B cell (primary cell): Measurements from ENCODE around the gene CTDSP2. TPM values are rescaled to one million over a fixed set of nuclear protein-coding genes. Genes with fewer than 3 reads are reported as not detected.

Experiments used
- ATAC-seq: fragments of 200-7000 bp; cut with Tn5 transposase; one replicate; pipeline ENCODE4 v1.10.0; 2021; ENCODE audit warnings: low read depth, mild to moderate bottlenecking, moderate number of reproducible peaks, moderate library complexity
- CTCF ChIA-PET: fragments of 350-600 bp; sonication (Branson Sonifier 250); formaldehyde crosslinking; loops from one replicate; lab custom pipeline; 2021; ENCODE audit warnings: antibody characterized with exemption, inconsistent platforms; lab: Charles Lee
- POLR2A ChIA-PET: fragments of 350-600 bp; sonication (Branson Sonifier 250); formaldehyde crosslinking; loops from one replicate; lab custom pipeline; 2021; ENCODE audit warnings: antibody characterized with exemption; lab: Charles Lee
- DNase-seq: peaks from one replicate; pipeline ENCODE4 v3.0.0; 2013
- H2AFZ ChIP-seq: 2 replicates; pipeline ENCODE4 v1.6.1; 2012; ENCODE audit warnings: mild to moderate bottlenecking, low read depth, low read length; ENCODE audit not compliant: insufficient read depth, poor library complexity, severe bottlenecking
- H3K27ac ChIP-seq, 2 donors: 1 replicate in 1 of 2; 2 replicates in 1 of 2; pipeline ENCODE4 v1.5.1; 2012 to 2013; ENCODE audit warnings: low read length in 2 of 2, mild to moderate bottlenecking in 2 of 2, moderate library complexity in 1 of 2
- H3K27me3 ChIP-seq, 4 experiments: fragments of 200-600 bp in 1 of 4; sonication (generic) in 1 of 4; replicated peaks in 1 of 4; 1 replicate in 2 of 4; 2 replicates in 2 of 4; pipeline versions ENCODE4 v1.6.1 to v1.7.0; 2013 to 2016; ENCODE audit warnings: low read length in 3 of 4, mild to moderate bottlenecking in 2 of 4, mixed read lengths in 1 of 4, moderate library complexity in 1 of 4; ENCODE audit not compliant: insufficient read depth in 4 of 4, control insufficient read depth in 3 of 4; ENCODE audit errors: control extremely low read depth in 1 of 4
- H3K36me3 ChIP-seq, 2 experiments: replicated peaks in 1 of 2; 1 replicate in 1 of 2; 2 replicates in 1 of 2; pipeline versions ENCODE4 v1.6.1 to v1.7.1; 2013; ENCODE audit warnings: low read length in 1 of 2; ENCODE audit not compliant: insufficient read depth in 2 of 2, control insufficient read depth in 1 of 2; ENCODE audit errors: control extremely low read depth in 1 of 2, extremely low read depth in 1 of 2
- H3K4me1 ChIP-seq, 2 donors: fragments of 200-600 bp in 1 of 2; sonication (generic) in 1 of 2; 1 replicate in 1 of 2; 2 replicates in 1 of 2; pipeline versions ENCODE4 v1.5.1 to v1.6.1; 2013 to 2017; ENCODE audit warnings: low read length in 2 of 2; ENCODE audit not compliant: control insufficient read depth in 2 of 2, insufficient read depth in 2 of 2
- H3K4me2 ChIP-seq: replicated peaks from 2 replicates; pipeline ENCODE3; 2012; ENCODE audit warnings: mild to moderate bottlenecking, low read depth, low read length; ENCODE audit not compliant: poor library complexity, severe bottlenecking
- H3K4me3 ChIP-seq, 5 experiments: fragments of 200-600 bp in 1 of 5; sonication (generic) in 1 of 5; 1 replicate in 3 of 5; 2 replicates in 2 of 5; pipeline versions ENCODE4 v1.5.1 to v1.7.0; 2011 to 2016; ENCODE audit warnings: low read length in 4 of 5, mild to moderate bottlenecking in 4 of 5, low read depth in 2 of 5, control low read depth in 1 of 5, moderate library complexity in 1 of 5; ENCODE audit not compliant: insufficient read depth in 1 of 5; ENCODE audit errors: control extremely low read depth in 1 of 5, extremely low read depth in 1 of 5
- H3K79me2 ChIP-seq: fragments of 200-600 bp; sonication (generic); one replicate; pipeline ENCODE4 v1.6.0; 2016; ENCODE audit warnings: low read length; ENCODE audit not compliant: control insufficient read depth, insufficient read depth
- H3K9ac ChIP-seq: fragments of 200-600 bp; sonication (generic); 2 replicates; pipeline ENCODE4 v1.6.1; 2017; ENCODE audit warnings: mild to moderate bottlenecking, low read length, moderate library complexity
- H3K9me3 ChIP-seq, 3 donors: one replicate each; pipeline versions ENCODE4 v1.6.1 to v1.7.1; 2013; ENCODE audit warnings: low read length in 2 of 3; ENCODE audit not compliant: control insufficient read depth in 2 of 3, insufficient read depth in 1 of 3; ENCODE audit errors: control extremely low read depth in 1 of 3
- H4K20me1 ChIP-seq: 2 replicates; pipeline ENCODE4 v1.6.0; 2012; ENCODE audit warnings: mild to moderate bottlenecking, low read length; ENCODE audit not compliant: insufficient read depth, control insufficient read depth, poor library complexity, severe bottlenecking
- H3K27ac Mint-ChIP-seq: one replicate; pipeline ENCODE4 v1.8.0; 2021; ENCODE audit warnings: mixed read lengths
- H3K27me3 Mint-ChIP-seq: one replicate; pipeline ENCODE4 v1.8.0; 2021; ENCODE audit warnings: mixed read lengths
- H3K4me1 Mint-ChIP-seq: one replicate; pipeline ENCODE4 v1.8.0; 2021; ENCODE audit warnings: mixed read lengths
- H3K4me3 Mint-ChIP-seq: one replicate; pipeline ENCODE4 v1.8.0; 2021; ENCODE audit warnings: mixed read lengths
- H3K9me3 Mint-ChIP-seq: one replicate; pipeline ENCODE4 v1.8.0; 2022; ENCODE audit warnings: mixed read lengths; ENCODE audit not compliant: insufficient read depth
- CTCF ChIP-seq: fragments of 200-600 bp; IDR thresholded peaks from one replicate; pipeline ENCODE4 v1.8.0; 2022; ENCODE audit warnings: antibody characterized with exemption, mild to moderate bottlenecking
- EZH2 ChIP-seq: IDR thresholded peaks from 2 replicates; pipeline ENCODE4 v1.6.1; 2012; ENCODE audit warnings: borderline replicate concordance, low read depth, mild to moderate bottlenecking, moderate library complexity, low read length; ENCODE audit not compliant: insufficient read depth, poor library complexity, severe bottlenecking
- WGBS: methylation state at CpG from one replicate; pipeline ENCODE4 v1.1.5; 2013; ENCODE audit warnings: missing lambda C conversion rate; ENCODE audit not compliant: insufficient coverage; 5-methylcytosine and 5-hydroxymethylcytosine counted together
- intact Hi-C: fragments of 100-400 bp; cut with micrococcal nuclease; formaldehyde crosslinking; loops from one replicate; pipeline ENCODE4 v1.10.0; 2022
- polyA plus RNA-seq: library from polyadenylated mRNA; depleted of rRNA; stranded (reverse); fragments of >200 nt; gene quantifications from 2 replicates; pipeline ENCODE4 v1.2.3, GENCODE V29; 2012
- total RNA-seq, 2 donors: library from RNA; stranded (reverse); fragments of 120-200 nt in 1 of 2; gene quantifications; 1 replicate in 1 of 2; 2 replicates in 1 of 2; pipeline versions ENCODE4 v1.2.3 to v1.2.4, GENCODE V29; 2013 to 2022

The CTDSP2 gene
- total and polyA plus RNA-seq, 2 donors (not counting 1 experiment from before 2014, with no cell fraction given), result 99.1 to 209 TPM

GRCh38 chr12:57892232-57892972 lies 45.9 kb upstream of the CTDSP2 start:
- no peak overlapping the region for H3K4me2 ChIP-seq
- no peak for DNase-seq
- no peaks in the 10 kb centered on the region for H3K36me3 ChIP-seq
- no peak overlapping the region for H3K4me3 ChIP-seq
- ChIA-PET CTCF (interaction anchor here (1.4 to 5.9 kb wide), 2 partner anchors 13 to 89 kb away, joined by 5 to 54 read pairs; no protein-coding TSS in a partner anchor), POLR2A (no interaction called here)
- Mint-ChIP-seq H3K27ac (no peak overlapping the region), H3K9me3 (no peaks in the 10 kb centered on the region), H3K4me1 (peaks cover 44% of the 10 kb centered on the region), H3K4me3 (no peak overlapping the region), H3K27me3 (no peaks in the 10 kb centered on the region)
- ATAC-seq, result no peak
- TF ChIP-seq EZH2, result no peak
- TF ChIP-seq CTCF, result no peak
- no peak overlapping the region for H2AFZ ChIP-seq
- no peak overlapping the region for H3K9ac ChIP-seq
- intact Hi-C loops, result no loop called here
- no peak overlapping the region for H3K27ac ChIP-seq
- H3K4me1 ChIP-seq, result peaks cover 30 to 42% of the 10 kb centered on the region in 2 donors
- no peaks in the 10 kb centered on the region for H4K20me1 ChIP-seq
- H3K27me3 ChIP-seq, result peaks cover 0 to 4% (median 0%) of the 10 kb centered on the region in 4 experiments
- 83% methylated on average over 4 of the region's 9 CpGs for WGBS
- H3K9me3 ChIP-seq, result no peaks in the 10 kb centered on the region
- H3K79me2 ChIP-seq, result no peaks in the 10 kb centered on the region

- H3K4me2 ChIP-seq, result no peak overlapping the region
- ATAC-seq (no peak), DNase-seq (no peak)
- H3K27me3 ChIP-seq, result peaks cover 0 to 4% (median 0%) of the 10 kb centered on the region in 4 experiments
- H2AFZ ChIP-seq, result no peak overlapping the region
- H3K4me1 ChIP-seq, result peaks cover 23 to 35% of the 10 kb centered on the region in 2 donors
- no peak overlapping the region for H3K27ac ChIP-seq
- ChIA-PET CTCF (interaction anchor here (1.4 to 1.9 kb wide), 2 partner anchors 88 to 89 kb away, joined by 5 to 7 read pairs; no protein-coding TSS in a partner anchor), POLR2A (no interaction called here)
- intact Hi-C loops, result no loop called here
- H3K9me3 Mint-ChIP-seq, result no peaks in the 10 kb centered on the region
- no peak overlapping the region for H3K9ac ChIP-seq
- H3K9me3 ChIP-seq, result no peaks in the 10 kb centered on the region
- WGBS, result 93% methylated on average over 6 of the region's 6 CpGs
- H3K79me2 ChIP-seq, result no peaks in the 10 kb centered on the region
- no peaks in the 10 kb centered on the region for H4K20me1 ChIP-seq
- H3K4me3 ChIP-seq, result no peak overlapping the region
- H3K36me3 ChIP-seq, result no peaks in the 10 kb centered on the region
- no peak overlapping the region for H3K27ac Mint-ChIP-seq
- TF ChIP-seq CTCF (no peak), EZH2 (no peak)
- H3K27me3 Mint-ChIP-seq, result no peaks in the 10 kb centered on the region
- H3K4me3 Mint-ChIP-seq, result no peak overlapping the region
- peaks cover 36% of the 10 kb centered on the region for H3K4me1 Mint-ChIP-seq
Observed at GRCh38 chr12:57891542-57892228, 45.2 kb upstream of the CTDSP2 start.
